HL-60 (cell line): Measurements from ENCODE around the gene LRRN4CL.

Experiments used
- DNase-seq, 2 experiments: peaks; one replicate each; pipeline ENCODE4 v3.0.0-alpha.2; 2010 to 2020; ENCODE audit warnings: low read depth in 1 of 2, low spot score in 1 of 2
- H3K27ac ChIP-seq: fragments of 250-450 bp; sonication (Bioruptor Pico); replicated peaks from 2 replicates; pipeline ENCODE4 v1.5.1; 2020; ENCODE audit warnings: mild to moderate bottlenecking, moderate library complexity
- H3K27me3 ChIP-seq: fragments of 250-450 bp; sonication (Bioruptor Pico); 2 replicates; pipeline ENCODE4 v1.5.1; 2021; ENCODE audit warnings: mild to moderate bottlenecking, moderate library complexity; ENCODE audit not compliant: insufficient read depth, poor library complexity, severe bottlenecking
- H3K4me3 ChIP-seq: replicated peaks from 2 replicates; pipeline ENCODE4 v1.5.1; 2011; ENCODE audit warnings: mild to moderate bottlenecking, control low read depth, low read length; ENCODE audit not compliant: insufficient read depth
- CTCF ChIP-seq: IDR thresholded peaks from one replicate; pipeline ENCODE4 v1.5.1; 2011; ENCODE audit warnings: low read length, control low read depth, inconsistent platforms; ENCODE audit not compliant: insufficient read depth
- GABPA ChIP-seq: IDR thresholded peaks from 2 replicates; pipeline ENCODE4 v1.6.1; 2012; ENCODE audit warnings: low read depth
- POLR2AphosphoS5 ChIP-seq: IDR thresholded peaks from 2 replicates; pipeline ENCODE4 v1.6.1; 2012; ENCODE audit warnings: low read depth
- REST ChIP-seq: IDR thresholded peaks from 2 replicates; pipeline ENCODE4 v1.6.1; 2012; ENCODE audit warnings: low read depth; ENCODE audit not compliant: insufficient replicate concordance
- SPI1 ChIP-seq: IDR thresholded peaks from 2 replicates; pipeline ENCODE4 v1.6.1; 2012; ENCODE audit warnings: low read depth, mild to moderate bottlenecking, borderline replicate concordance

LRRN4CL gene

DNA sequence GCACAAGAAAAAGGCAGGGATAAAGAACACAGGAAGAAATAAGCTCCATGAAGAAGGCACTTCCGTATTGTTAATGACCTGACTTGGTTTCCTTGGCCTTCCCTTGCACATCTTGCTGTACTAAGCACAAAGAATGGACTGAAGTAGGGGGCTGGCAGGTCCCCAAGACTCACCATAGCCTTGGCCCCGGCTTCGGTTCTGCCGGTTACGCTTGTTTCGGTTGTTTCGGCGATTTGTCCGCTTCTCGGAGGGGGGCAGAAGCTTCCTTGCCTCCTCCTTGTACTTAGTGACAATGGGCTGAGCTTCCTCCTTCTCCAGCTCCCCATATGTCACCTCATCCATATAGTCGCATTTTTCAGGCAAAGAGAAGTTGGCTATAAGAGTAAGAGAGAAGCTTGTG lies 27.5 kb upstream of the LRRN4CL start:
- Histone ChIP-seq H3K4me3 (no peak overlapping the region), H3K27ac (no peak overlapping the region)

GRCh38 chr11:62716206-62716605 lies 26.9 kb upstream of the LRRN4CL start:
- DNase-seq, result no peak
- no peak overlapping the region for H3K4me3 ChIP-seq
- no peak overlapping the region for H3K27ac ChIP-seq
- H3K27me3 ChIP-seq, result no peaks in the 10 kb centered on the region
- TF ChIP-seq GABPA (no peak), REST (no peak), SPI1 (no peak), CTCF (no peak), POLR2AphosphoS5 (no peak)

More for the DNA sequence above, 27.5 kb upstream of the LRRN4CL start:
- no peaks in the 10 kb centered on the region for H3K27me3 ChIP-seq
- TF ChIP-seq REST, result no peak
- TF ChIP-seq GABPA, result no peak
- TF ChIP-seq SPI1, result no peak
- TF ChIP-seq CTCF, result no peak
- TF ChIP-seq POLR2AphosphoS5, result no peak
- no peak for DNase-seq

GRCh38 chr11:62715150-62716130 lies 26.1 kb upstream of the LRRN4CL start:
- DNase-seq, result no peak
- H3K27me3 ChIP-seq, result no peaks in the 10 kb centered on the region
- TF ChIP-seq SPI1 (no peak), REST (no peak), GABPA (no peak), CTCF (no peak), POLR2AphosphoS5 (no peak)
- H3K27ac ChIP-seq, result no peak overlapping the region
- no peak overlapping the region for H3K4me3 ChIP-seq
